Activated CD4-positive, alpha-beta T cell treated with anti-CD3 and anti-CD28 coated beads, Interleukin-10, Interleukin-2, amounts not matched to agents 100 ng/mL and 50 ng/mL, durations not matched to agents 16 hours and 8 hours (primary cell): Measurements from ENCODE around the gene ZNF532.

Source experiments
- DNase-seq: peaks from one replicate; pipeline ENCODE4 v3.0.0-alpha.2; 2020

Gene ZNF532

GRCh38 chr18:58951986-58952702 lies 87.5 kb downstream of the ZNF532 start:
- DNase-seq = no peak

GRCh38 chr18:58952858-58953257 lies 88.2 kb downstream of the ZNF532 start:
- DNase-seq = no peak

- DNase-seq = no peak
Observed at GRCh38 chr18:58953627-58954026, 89.0 kb downstream of the ZNF532 start.

- no peak for DNase-seq
Observed at GRCh38 chr18:58955001-58955400, 90.3 kb downstream of the ZNF532 start.

GRCh38 chr18:58955738-58956137 lies 91.1 kb downstream of the ZNF532 start:
- DNase-seq = no peak

- DNase-seq = no peak
Observed at GRCh38 chr18:58958628-58959027, 94.0 kb downstream of the ZNF532 start.

- no peak for DNase-seq
Observed at GRCh38 chr18:58960508-58960907, 95.8 kb downstream of the ZNF532 start.

GRCh38 chr18:58960946-58961722 lies 96.5 kb downstream of the ZNF532 start:
- DNase-seq = peak; percentile 30

GRCh38 chr18:58962336-58962735 lies 97.7 kb downstream of the ZNF532 start:
- DNase-seq = no peak

GRCh38 chr18:58965291-58966004 lies 100.8 kb downstream of the ZNF532 start:
- no peak for DNase-seq

- DNase-seq = no peak
Observed at GRCh38 chr18:58966005-58966677, 101.5 kb downstream of the ZNF532 start.

- DNase-seq = no peak
Observed at GRCh38 chr18:58966704-58967103, 102.0 kb downstream of the ZNF532 start.

- DNase-seq = no peak
Observed at GRCh38 chr18:58967751-58968254, 103.1 kb downstream of the ZNF532 start.

- DNase-seq = no peak
Observed at GRCh38 chr18:58970943-58971790, 106.5 kb downstream of the ZNF532 start.

- DNase-seq = no peak
Observed at GRCh38 chr18:58975296-58975695, 110.6 kb downstream of the ZNF532 start.

- no peak for DNase-seq
Observed at GRCh38 chr18:58975781-58976180, 111.1 kb downstream of the ZNF532 start.

GRCh38 chr18:58977223-58977622 lies 112.5 kb downstream of the ZNF532 start:
- DNase-seq = no peak

- no peak for DNase-seq
Observed at GRCh38 chr18:58977801-58978200, 113.1 kb downstream of the ZNF532 start.

GRCh38 chr18:58978916-58979315 lies 114.2 kb downstream of the ZNF532 start:
- no peak for DNase-seq

GRCh38 chr18:58979615-58980014 lies 114.9 kb downstream of the ZNF532 start:
- no peak for DNase-seq

GRCh38 chr18:58980991-58981390 lies 116.3 kb downstream of the ZNF532 start:
- peak; percentile 45 for DNase-seq
